NCI-H2081 treated with DMSO at 0.1 percent for 48 hours (cell line): ENCODE results near the gene SCOC.
"Not testable (repeated sequence)": the region's sequence is repeated elsewhere in the genome, so short reads cannot be mapped to it uniquely, and the experiment has no call there.

Source experiments
- DNase-seq: peaks from one replicate; lab custom pipeline; 2025; lab: John Stamatoyannopoulos, UW

SCOC gene

DNA sequence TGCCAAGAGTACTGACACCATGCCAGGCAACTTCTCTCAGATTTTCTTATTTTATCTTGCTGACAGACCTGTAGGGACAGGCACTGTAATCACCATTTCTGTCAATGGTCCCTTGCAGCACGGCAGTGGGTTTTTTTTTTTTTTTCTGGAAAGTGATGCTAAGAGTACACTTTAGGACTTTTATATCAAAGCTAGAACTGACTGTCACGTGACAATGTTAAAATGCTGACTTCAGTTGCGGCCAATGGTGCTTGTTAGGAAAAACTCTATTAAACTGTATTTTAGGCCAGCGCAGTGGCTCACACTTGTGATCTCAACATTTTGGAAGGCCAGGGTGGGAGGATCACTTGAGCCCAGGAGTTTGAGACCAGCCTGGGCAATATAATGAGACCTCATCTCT is 12.3 kb upstream of the SCOC start:
- no peak for DNase-seq

DNA sequence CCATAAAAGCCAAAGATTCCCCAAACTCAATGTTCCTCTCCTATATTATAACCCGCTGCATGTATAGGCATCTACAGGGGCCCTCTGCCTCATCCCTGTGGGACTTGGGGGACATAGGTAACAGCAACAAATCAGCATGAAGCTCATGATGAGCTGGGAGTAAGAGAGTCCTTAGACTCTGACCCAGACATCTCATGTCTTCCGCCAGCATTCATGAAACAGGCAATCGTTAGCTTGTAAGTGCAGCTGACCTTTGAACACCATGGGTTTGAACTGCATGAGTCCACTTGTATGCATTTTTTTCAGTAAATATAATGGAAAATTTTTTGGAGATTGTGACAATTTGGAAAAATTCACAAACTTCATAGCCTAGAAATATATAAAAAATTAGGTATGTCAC is 10.4 kb upstream of the SCOC start:
- no peak for DNase-seq

- peak; percentile 56 for DNase-seq
Observed at GRCh38 chr4:140363558-140363957, 9.9 kb upstream of the SCOC start.

DNA sequence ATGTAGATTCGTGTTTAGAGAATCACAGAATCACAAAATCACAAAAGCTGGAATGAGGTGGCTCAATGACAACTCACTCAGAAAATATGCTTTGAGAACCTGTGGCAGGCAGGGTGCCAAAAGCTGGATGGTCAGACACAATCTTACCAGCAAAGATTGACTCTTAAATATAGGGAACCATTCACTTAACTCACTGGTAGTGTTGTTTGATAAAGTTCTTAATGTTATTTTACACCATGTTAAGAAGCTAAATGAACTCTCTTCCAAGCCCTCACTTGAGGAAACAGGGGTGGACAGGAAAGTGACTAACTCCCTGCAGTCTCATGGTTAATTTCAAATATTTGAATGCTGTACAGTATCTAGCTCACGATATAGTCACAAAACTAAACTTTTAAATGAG is 5.7 kb upstream of the SCOC start:
- no peak for DNase-seq

- no peak for DNase-seq
Observed at GRCh38 chr4:140368686-140369085, 4.8 kb upstream of the SCOC start.

DNA sequence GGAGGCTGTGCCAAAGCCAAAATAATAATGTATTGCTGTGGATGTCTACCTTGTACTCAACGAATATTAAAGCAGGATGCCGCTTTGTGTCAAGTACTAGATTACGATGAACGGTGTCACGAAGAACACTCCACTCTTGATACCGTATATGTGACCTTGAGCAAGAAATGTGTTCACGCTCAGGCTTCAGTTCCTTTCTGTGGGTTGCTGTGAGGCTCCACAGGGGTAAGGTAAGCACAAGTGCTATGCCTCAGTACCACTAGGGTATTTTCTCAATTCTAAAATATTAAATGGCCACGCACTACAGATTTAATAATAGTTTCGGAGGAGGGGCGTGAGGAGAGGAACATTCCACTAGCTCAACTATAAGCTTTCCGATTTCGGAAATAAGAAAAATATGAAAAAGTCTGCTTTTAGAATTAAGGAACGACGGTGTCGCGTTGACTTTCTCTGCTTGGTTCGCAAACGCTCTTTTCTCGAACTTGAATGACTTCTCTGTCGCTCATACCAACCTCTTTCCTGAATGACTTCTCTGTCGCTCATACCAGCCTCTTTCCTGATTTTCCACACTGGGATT is 607 bp upstream of the SCOC start:
- DNase-seq, result no peak

GRCh38 chr4:140374130-140374477 is 658 bp downstream of the SCOC start:
- no peak for DNase-seq

DNA sequence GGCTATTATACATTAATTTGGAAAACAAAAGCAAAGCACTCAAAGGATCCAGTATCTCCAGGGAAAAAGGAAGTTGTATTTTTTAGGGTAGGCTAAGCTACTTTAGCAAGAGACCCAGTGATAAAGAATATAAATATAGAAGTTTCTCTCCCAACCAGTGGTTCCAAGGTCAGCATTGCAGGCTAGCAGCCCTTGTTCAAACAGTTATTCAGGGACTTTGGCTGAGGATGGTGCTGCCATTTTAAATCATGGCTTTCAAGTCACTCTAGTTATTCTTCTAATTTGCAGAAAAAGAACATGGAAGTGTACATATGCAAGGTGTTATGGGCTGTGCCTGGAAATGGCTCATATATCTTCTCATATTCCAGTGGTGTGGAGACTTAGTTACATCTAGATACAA is 9.3 kb downstream of the SCOC start:
- no peak for DNase-seq

- DNase-seq, result no peak
Observed at GRCh38 chr4:140388015-140388414, 14.6 kb downstream of the SCOC start.

GRCh38 chr4:140395668-140396067 is 22.2 kb downstream of the SCOC start:
- no peak for DNase-seq

DNA sequence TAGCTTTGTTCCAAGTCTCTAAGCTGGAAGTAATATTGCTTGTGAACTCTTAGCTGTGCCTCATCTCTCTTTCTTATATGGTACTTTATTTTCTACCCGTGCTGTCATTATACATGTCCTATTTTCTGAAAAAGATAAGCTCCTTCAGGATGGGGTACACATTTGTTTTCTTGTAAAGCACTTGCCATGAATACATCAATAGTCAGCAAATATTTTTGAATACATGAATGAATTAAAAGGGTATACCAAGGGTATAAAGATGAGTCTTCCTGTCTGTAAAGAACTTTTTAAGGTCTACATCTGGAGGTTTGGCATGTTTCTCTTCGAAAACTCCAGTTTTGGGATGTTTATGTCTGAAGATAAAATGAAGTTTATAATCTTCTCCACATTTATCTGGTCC is 26.7 kb downstream of the SCOC start:
- DNase-seq, result no peak

- DNase-seq, result no peak
Observed at GRCh38 chr4:140406292-140406691, 32.8 kb downstream of the SCOC start.

GRCh38 chr4:140408974-140409373 is 35.5 kb downstream of the SCOC start:
- DNase-seq, result no peak

DNA sequence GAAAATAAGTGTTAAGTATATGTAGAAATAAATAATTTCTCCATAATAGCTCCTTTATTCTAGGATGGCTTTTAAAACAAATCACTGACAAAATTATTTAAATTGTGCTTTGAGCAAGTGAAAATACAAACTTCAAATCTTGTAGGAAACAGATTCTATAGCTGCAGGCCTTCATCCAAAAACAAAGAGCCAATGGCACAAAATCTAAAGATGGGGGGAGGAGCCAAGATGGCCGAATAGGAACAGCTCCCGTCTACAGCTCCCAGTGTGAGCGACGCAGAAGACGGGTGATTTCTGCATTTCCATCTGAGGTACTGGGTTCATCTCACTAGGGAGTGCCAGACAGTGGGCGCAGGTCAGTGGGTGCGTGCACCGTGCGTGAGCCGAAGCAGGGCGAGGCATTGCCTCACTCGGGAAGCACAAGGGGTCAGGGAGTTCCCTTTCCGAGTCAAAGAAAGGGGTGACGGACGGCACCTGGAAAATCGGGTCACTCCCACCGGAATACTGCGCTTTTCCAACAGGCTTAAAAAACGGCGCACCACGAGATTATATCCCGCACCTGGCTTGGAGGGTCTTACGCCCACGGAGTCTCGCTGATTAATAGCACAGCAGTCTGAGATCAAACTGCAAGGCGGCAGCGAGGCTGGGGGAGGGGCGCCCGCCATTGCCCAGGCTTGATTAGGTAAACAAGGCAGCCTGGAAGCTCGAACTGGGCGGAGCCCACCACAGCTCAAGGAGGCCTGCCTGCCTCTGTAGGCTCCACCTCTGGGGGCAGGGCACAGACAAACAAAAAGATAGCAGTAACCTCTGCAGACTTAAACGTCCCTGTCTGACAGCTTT is 39.9 kb downstream of the SCOC start:
- DNase-seq, result not testable (repeated sequence)

DNA sequence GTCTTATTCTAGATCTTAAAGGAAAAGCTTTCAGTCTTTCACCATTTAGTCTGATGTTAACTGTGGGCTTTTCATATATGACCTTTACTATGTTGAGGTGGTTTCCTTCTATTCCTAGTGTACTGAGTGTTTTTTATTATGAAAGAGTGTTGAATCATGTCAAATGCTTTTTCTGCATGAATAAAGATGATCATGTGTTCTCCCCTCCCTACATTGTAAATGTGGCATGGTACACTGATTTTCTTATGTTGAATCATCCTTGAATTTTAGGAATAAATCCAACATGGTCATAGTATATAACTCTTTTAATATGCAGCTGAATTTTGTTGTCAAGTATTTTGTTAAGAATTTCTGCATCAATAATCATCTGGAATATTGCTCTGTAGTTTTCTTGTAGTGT is 49.7 kb downstream of the SCOC start:
- no peak for DNase-seq

- peak; percentile 64 for DNase-seq
Observed at GRCh38 chr4:140426610-140427105, 53.2 kb downstream of the SCOC start.

DNA sequence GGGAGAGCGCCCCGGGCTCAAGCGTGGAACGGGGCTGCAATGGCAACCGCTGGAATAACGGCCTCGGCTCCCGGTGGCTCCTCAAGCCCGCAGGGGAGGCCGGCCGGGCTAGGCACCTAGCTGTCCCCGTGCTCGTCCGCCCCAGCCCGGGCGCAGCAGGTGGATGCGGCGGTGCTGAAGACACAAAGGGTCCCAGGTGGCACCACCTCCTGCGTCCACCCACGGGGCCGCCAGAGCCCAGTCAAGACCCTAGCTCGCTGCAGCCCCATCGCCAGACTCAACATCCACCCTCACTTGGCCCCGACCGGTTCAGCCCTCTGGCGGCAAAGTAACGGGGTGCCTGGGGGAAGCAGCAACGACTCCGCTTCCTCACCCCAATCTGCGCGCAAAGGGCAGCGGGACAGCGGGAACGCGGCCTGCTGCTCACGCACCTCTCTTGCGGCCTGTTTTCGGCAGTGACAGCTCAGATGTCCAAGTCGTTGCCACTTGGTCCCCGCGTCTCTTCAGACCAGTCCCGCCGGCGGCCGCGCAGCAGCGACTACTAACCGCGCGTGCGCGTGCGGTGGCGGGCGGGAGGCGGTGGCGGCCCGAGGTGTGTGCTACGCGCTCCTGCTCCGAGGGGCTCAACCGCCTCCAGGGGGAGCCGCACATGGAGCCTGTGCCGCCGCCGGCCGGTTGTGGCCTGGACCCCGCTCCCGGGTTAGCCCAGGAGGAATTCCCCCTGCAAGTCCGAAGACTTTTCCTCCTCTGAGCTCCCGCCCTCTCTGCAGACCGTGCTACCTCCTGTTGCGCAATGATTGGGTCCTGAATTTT is 53.9 kb downstream of the SCOC start, which contains the start of gene CLGN:
Gene CLGN, minus strand, starts transcription at position 543 of the 813 bp plus-strand sequence. CDS start 14,570 bp downstream, outside the sequence.
- no peak for DNase-seq

GRCh38 chr4:140427919-140428471 is 54.5 kb downstream of the SCOC start:
- no peak for DNase-seq
